ENCODE results near the gene KIF26B.

KIF26B gene

GRCh38 chr1:245466261-245466660 lies 311.5 kb downstream of the KIF26B start:
- Histone ChIP-seq H3K4me3 (ENCODE audit: low read length) (no peak overlapping the region), H3K4me1 (ENCODE audit: control insufficient read depth, insufficient read depth, low read length) (no peaks in the 10 kb centered on the region), H3K9me3 (ENCODE audit: control insufficient read depth, low read length) (no peaks in the 10 kb centered on the region), H3K36me3 (ENCODE audit: control insufficient read depth, insufficient read depth, low read length) (no peaks in the 10 kb centered on the region), H3K27me3 (ENCODE audit: control insufficient read depth, insufficient read depth, low read length) (no peaks in the 10 kb centered on the region), H3K9ac (ENCODE audit: low read length) (no peak overlapping the region)

GRCh38 chr1:245467804-245468203 lies 313.0 kb downstream of the KIF26B start:
- no peaks in the 10 kb centered on the region for H3K4me1 ChIP-seq (ENCODE audit: control insufficient read depth, insufficient read depth, low read length)
- H3K9ac ChIP-seq (ENCODE audit: low read length), result no peak overlapping the region
- no peaks in the 10 kb centered on the region for H3K36me3 ChIP-seq (ENCODE audit: control insufficient read depth, insufficient read depth, low read length)
- no peaks in the 10 kb centered on the region for H3K9me3 ChIP-seq (ENCODE audit: control insufficient read depth, low read length)
- H3K4me3 ChIP-seq (ENCODE audit: low read length), result no peak overlapping the region
- H3K27me3 ChIP-seq (ENCODE audit: control insufficient read depth, insufficient read depth, low read length), result no peaks in the 10 kb centered on the region

GRCh38 chr1:245469006-245469405 lies 314.2 kb downstream of the KIF26B start:
- no peak overlapping the region for H3K4me3 ChIP-seq (ENCODE audit: low read length)
- no peaks in the 10 kb centered on the region for H3K27me3 ChIP-seq (ENCODE audit: control insufficient read depth, insufficient read depth, low read length)
- no peaks in the 10 kb centered on the region for H3K9me3 ChIP-seq (ENCODE audit: control insufficient read depth, low read length)
- no peak overlapping the region for H3K9ac ChIP-seq (ENCODE audit: low read length)
- no peaks in the 10 kb centered on the region for H3K4me1 ChIP-seq (ENCODE audit: control insufficient read depth, insufficient read depth, low read length)
- no peaks in the 10 kb centered on the region for H3K36me3 ChIP-seq (ENCODE audit: control insufficient read depth, insufficient read depth, low read length)

GRCh38 chr1:245469734-245470133 lies 314.9 kb downstream of the KIF26B start:
- Histone ChIP-seq H3K9me3 (ENCODE audit: control insufficient read depth, low read length) (no peaks in the 10 kb centered on the region), H3K27me3 (ENCODE audit: control insufficient read depth, insufficient read depth, low read length) (no peaks in the 10 kb centered on the region), H3K9ac (ENCODE audit: low read length) (no peak overlapping the region), H3K4me3 (ENCODE audit: low read length) (no peak overlapping the region), H3K36me3 (ENCODE audit: control insufficient read depth, insufficient read depth, low read length) (no peaks in the 10 kb centered on the region), H3K4me1 (ENCODE audit: control insufficient read depth, insufficient read depth, low read length) (no peaks in the 10 kb centered on the region)

GRCh38 chr1:245475126-245475525 lies 320.3 kb downstream of the KIF26B start:
- Histone ChIP-seq H3K9ac (ENCODE audit: low read length) (no peak overlapping the region), H3K4me3 (ENCODE audit: low read length) (no peak overlapping the region), H3K4me1 (ENCODE audit: control insufficient read depth, insufficient read depth, low read length) (no peaks in the 10 kb centered on the region), H3K27me3 (ENCODE audit: control insufficient read depth, insufficient read depth, low read length) (no peaks in the 10 kb centered on the region), H3K36me3 (ENCODE audit: control insufficient read depth, insufficient read depth, low read length) (no peaks in the 10 kb centered on the region), H3K9me3 (ENCODE audit: control insufficient read depth, low read length) (no peaks in the 10 kb centered on the region)

GRCh38 chr1:245475961-245476516 lies 321.3 kb downstream of the KIF26B start:
- H3K9me3 ChIP-seq (ENCODE audit: control insufficient read depth, low read length), result no peaks in the 10 kb centered on the region
- H3K9ac ChIP-seq (ENCODE audit: low read length), result no peak overlapping the region
- no peak overlapping the region for H3K4me3 ChIP-seq (ENCODE audit: low read length)
- H3K36me3 ChIP-seq (ENCODE audit: control insufficient read depth, insufficient read depth, low read length), result no peaks in the 10 kb centered on the region
- H3K4me1 ChIP-seq (ENCODE audit: control insufficient read depth, insufficient read depth, low read length), result no peaks in the 10 kb centered on the region
- H3K27me3 ChIP-seq (ENCODE audit: control insufficient read depth, insufficient read depth, low read length), result no peaks in the 10 kb centered on the region

- no peaks in the 10 kb centered on the region for H3K36me3 ChIP-seq (ENCODE audit: control insufficient read depth, insufficient read depth, low read length)
- no peaks in the 10 kb centered on the region for H3K9me3 ChIP-seq (ENCODE audit: control insufficient read depth, low read length)
- H3K4me1 ChIP-seq (ENCODE audit: control insufficient read depth, insufficient read depth, low read length), result no peaks in the 10 kb centered on the region
- H3K27me3 ChIP-seq (ENCODE audit: control insufficient read depth, insufficient read depth, low read length), result no peaks in the 10 kb centered on the region
- no peak overlapping the region for H3K9ac ChIP-seq (ENCODE audit: low read length)
- H3K4me3 ChIP-seq (ENCODE audit: low read length), result no peak overlapping the region
Observed at GRCh38 chr1:245477941-245478340, 323.2 kb downstream of the KIF26B start.

- H3K9ac ChIP-seq (ENCODE audit: low read length), result no peak overlapping the region
- H3K9me3 ChIP-seq (ENCODE audit: control insufficient read depth, low read length), result no peaks in the 10 kb centered on the region
- H3K36me3 ChIP-seq (ENCODE audit: control insufficient read depth, insufficient read depth, low read length), result no peaks in the 10 kb centered on the region
- no peaks in the 10 kb centered on the region for H3K4me1 ChIP-seq (ENCODE audit: control insufficient read depth, insufficient read depth, low read length)
- no peaks in the 10 kb centered on the region for H3K27me3 ChIP-seq (ENCODE audit: control insufficient read depth, insufficient read depth, low read length)
- no peak overlapping the region for H3K4me3 ChIP-seq (ENCODE audit: low read length)
Observed at GRCh38 chr1:245480393-245481120, 325.8 kb downstream of the KIF26B start.

GRCh38 chr1:245481261-245481660 lies 326.5 kb downstream of the KIF26B start:
- no peak overlapping the region for H3K4me3 ChIP-seq (ENCODE audit: low read length)
- H3K27me3 ChIP-seq (ENCODE audit: control insufficient read depth, insufficient read depth, low read length), result no peaks in the 10 kb centered on the region
- H3K4me1 ChIP-seq (ENCODE audit: control insufficient read depth, insufficient read depth, low read length), result no peaks in the 10 kb centered on the region
- H3K9me3 ChIP-seq (ENCODE audit: control insufficient read depth, low read length), result no peaks in the 10 kb centered on the region
- no peak overlapping the region for H3K9ac ChIP-seq (ENCODE audit: low read length)
- H3K36me3 ChIP-seq (ENCODE audit: control insufficient read depth, insufficient read depth, low read length), result no peaks in the 10 kb centered on the region

GRCh38 chr1:245483247-245483646 lies 328.5 kb downstream of the KIF26B start:
- H3K27me3 ChIP-seq (ENCODE audit: control insufficient read depth, insufficient read depth, low read length), result no peaks in the 10 kb centered on the region
- H3K9ac ChIP-seq (ENCODE audit: low read length), result no peak overlapping the region
- H3K4me3 ChIP-seq (ENCODE audit: low read length), result no peak overlapping the region
- no peaks in the 10 kb centered on the region for H3K4me1 ChIP-seq (ENCODE audit: control insufficient read depth, insufficient read depth, low read length)
- H3K9me3 ChIP-seq (ENCODE audit: control insufficient read depth, low read length), result no peaks in the 10 kb centered on the region
- H3K36me3 ChIP-seq (ENCODE audit: control insufficient read depth, insufficient read depth, low read length), result no peaks in the 10 kb centered on the region

- Histone ChIP-seq H3K9ac (ENCODE audit: low read length) (no peak overlapping the region), H3K36me3 (ENCODE audit: control insufficient read depth, insufficient read depth, low read length) (no peaks in the 10 kb centered on the region), H3K4me3 (ENCODE audit: low read length) (no peak overlapping the region), H3K27me3 (ENCODE audit: control insufficient read depth, insufficient read depth, low read length) (no peaks in the 10 kb centered on the region), H3K4me1 (ENCODE audit: control insufficient read depth, insufficient read depth, low read length) (no peaks in the 10 kb centered on the region), H3K9me3 (ENCODE audit: control insufficient read depth, low read length) (no peaks in the 10 kb centered on the region)
Observed at GRCh38 chr1:245484176-245484575, 329.4 kb downstream of the KIF26B start.

- Histone ChIP-seq H3K9ac (ENCODE audit: low read length) (no peak overlapping the region), H3K9me3 (ENCODE audit: control insufficient read depth, low read length) (no peaks in the 10 kb centered on the region), H3K4me1 (ENCODE audit: control insufficient read depth, insufficient read depth, low read length) (no peaks in the 10 kb centered on the region), H3K36me3 (ENCODE audit: control insufficient read depth, insufficient read depth, low read length) (no peaks in the 10 kb centered on the region), H3K4me3 (ENCODE audit: low read length) (no peak overlapping the region), H3K27me3 (ENCODE audit: control insufficient read depth, insufficient read depth, low read length) (no peaks in the 10 kb centered on the region)
Observed at GRCh38 chr1:245485996-245486395, 331.2 kb downstream of the KIF26B start.
